ENCODE results near the gene LYVE1. TPM values are rescaled to one million over a fixed set of nuclear protein-coding genes. Genes with fewer than 3 reads are reported as not detected.

The LYVE1 gene, protein sequence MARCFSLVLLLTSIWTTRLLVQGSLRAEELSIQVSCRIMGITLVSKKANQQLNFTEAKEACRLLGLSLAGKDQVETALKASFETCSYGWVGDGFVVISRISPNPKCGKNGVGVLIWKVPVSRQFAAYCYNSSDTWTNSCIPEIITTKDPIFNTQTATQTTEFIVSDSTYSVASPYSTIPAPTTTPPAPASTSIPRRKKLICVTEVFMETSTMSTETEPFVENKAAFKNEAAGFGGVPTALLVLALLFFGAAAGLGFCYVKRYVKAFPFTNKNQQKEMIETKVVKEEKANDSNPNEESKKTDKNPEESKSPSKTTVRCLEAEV
- not detected in 2 replicates for total RNA-seq (2014; rRNA removed; shearing (Covaris generic))

DNA sequence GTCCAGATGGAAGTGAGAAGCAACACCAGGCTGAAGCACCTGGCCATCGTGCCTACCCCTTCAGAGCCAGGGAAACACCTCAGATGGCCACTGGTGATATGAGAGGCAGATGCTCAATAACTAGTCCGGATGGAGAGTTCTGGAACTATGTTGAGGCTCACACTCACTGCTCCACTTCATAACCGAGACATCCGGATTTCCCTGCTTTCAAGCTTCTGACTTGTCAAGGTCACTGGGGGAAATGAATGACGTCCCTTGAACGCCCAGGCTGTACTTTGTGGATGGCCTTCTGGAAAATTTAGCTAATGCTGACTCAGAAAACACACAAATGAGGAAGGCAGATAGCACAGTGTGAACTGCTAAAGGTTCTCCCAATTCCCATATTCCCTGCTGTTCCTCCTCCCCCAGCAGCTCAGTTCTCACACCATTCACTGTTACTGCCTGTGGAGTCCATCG lies at the start of gene LYVE1:
TSS of gene LYVE1 (minus strand) at position 180 of the 456 bp plus-strand sequence. CDS start at position 47, 133 bp downstream.
- in situ Hi-C loops (cut with HindIII; ENCODE audit: low sequenced_read_pairs), result no loop called here

GRCh38 chr11:10617551-10617950 lies 49.1 kb upstream of the LYVE1 start:
- DNase-seq (ENCODE audit: low spot score), result no peak
- in situ Hi-C loops (cut with HindIII; ENCODE audit: low sequenced_read_pairs), result no loop called here

More for the DNA sequence above, at the start of gene LYVE1:
- DNase-seq (ENCODE audit: low spot score), result no peak

GRCh38 chr11:10611979-10612862 lies 43.8 kb upstream of the LYVE1 start:
- in situ Hi-C loops (cut with HindIII; ENCODE audit: low sequenced_read_pairs), result no loop called here
- no peak for DNase-seq (ENCODE audit: low spot score)

GRCh38 chr11:10609636-10610035 lies 41.2 kb upstream of the LYVE1 start:
- in situ Hi-C loops (cut with HindIII; ENCODE audit: low sequenced_read_pairs), result no loop called here
- no peak for DNase-seq (ENCODE audit: low spot score)

GRCh38 chr11:10608584-10608983 lies 40.1 kb upstream of the LYVE1 start:
- DNase-seq (ENCODE audit: low spot score), result no peak
- in situ Hi-C loops (cut with HindIII; ENCODE audit: low sequenced_read_pairs), result no loop called here

DNA sequence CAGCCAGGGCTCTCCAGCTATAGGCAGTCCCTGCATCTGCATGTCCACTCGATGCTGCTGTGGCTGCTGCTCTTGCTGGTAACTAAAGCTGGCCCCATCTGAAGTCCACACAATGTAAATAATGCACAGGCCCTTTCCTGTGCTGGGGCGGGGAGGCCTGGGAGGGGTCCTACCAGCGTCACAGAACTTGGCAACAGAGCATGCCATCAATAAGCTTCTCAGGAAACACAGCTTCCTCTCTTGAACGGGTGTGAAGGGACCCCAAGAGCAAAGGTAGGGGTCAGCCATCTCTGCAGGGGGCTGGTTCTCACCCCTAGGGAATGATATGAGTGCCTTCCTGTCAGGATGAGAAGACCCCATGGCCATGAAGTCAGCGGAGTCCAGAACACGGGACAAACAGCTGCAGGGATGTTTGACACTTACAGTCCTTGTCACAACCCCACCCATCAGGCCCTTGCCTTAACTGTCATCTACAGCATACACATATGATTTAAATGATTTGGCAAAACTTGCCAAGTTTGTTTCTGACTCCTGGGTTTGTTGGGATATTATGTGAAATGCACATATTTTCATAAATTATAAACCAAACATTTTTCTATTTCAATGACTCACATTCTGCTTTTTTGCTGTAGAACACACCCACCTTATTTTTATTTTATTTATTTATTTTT lies 39.1 kb upstream of the LYVE1 start:
- in situ Hi-C loops (cut with HindIII; ENCODE audit: low sequenced_read_pairs), result no loop called here
- DNase-seq (ENCODE audit: low spot score), result no peak

GRCh38 chr11:10606536-10607208 lies 38.2 kb upstream of the LYVE1 start:
- in situ Hi-C loops (cut with HindIII; ENCODE audit: low sequenced_read_pairs), result no loop called here
- DNase-seq (ENCODE audit: low spot score), result no peak

- DNase-seq (ENCODE audit: low spot score), result no peak
- in situ Hi-C loops (cut with HindIII; ENCODE audit: low sequenced_read_pairs), result no loop called here
These were observed 37.5 kb upstream of the LYVE1 start for GRCh38 chr11:10605941-10606381.

- DNase-seq (ENCODE audit: low spot score), result no peak
- in situ Hi-C loops (cut with HindIII; ENCODE audit: low sequenced_read_pairs), result no loop called here
These were observed 36.3 kb upstream of the LYVE1 start for GRCh38 chr11:10604798-10605197.

DNA sequence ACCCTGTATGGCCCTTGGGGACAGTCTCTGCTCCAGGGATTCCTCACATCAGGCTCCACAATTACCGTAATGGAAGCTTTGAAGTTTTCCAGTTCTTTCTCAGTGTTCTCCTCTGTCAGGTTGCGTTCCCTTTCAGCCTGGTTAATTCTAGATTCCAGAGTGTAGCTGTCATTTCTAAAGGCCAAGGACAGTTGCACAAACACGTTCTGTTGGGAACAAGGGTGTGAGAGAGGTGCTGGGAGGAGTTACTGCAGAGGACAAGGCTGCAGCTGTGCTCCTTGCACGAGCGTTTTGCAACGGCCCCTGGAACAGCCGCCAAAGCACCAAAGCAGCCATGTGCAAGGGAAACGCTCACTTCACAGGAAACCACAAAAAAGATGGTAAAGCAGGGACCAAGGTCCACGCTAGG lies 35.9 kb upstream of the LYVE1 start:
- DNase-seq (ENCODE audit: low spot score), result no peak
- in situ Hi-C loops (cut with HindIII; ENCODE audit: low sequenced_read_pairs), result no loop called here

- DNase-seq (ENCODE audit: low spot score), result no peak
- in situ Hi-C loops (cut with HindIII; ENCODE audit: low sequenced_read_pairs), result no loop called here
These were observed 35.3 kb upstream of the LYVE1 start for GRCh38 chr11:10603721-10604297.

- no peak for DNase-seq (ENCODE audit: low spot score)
- in situ Hi-C loops (cut with HindIII; ENCODE audit: low sequenced_read_pairs), result no loop called here
These were observed 34.5 kb upstream of the LYVE1 start for GRCh38 chr11:10602945-10603344.

DNA sequence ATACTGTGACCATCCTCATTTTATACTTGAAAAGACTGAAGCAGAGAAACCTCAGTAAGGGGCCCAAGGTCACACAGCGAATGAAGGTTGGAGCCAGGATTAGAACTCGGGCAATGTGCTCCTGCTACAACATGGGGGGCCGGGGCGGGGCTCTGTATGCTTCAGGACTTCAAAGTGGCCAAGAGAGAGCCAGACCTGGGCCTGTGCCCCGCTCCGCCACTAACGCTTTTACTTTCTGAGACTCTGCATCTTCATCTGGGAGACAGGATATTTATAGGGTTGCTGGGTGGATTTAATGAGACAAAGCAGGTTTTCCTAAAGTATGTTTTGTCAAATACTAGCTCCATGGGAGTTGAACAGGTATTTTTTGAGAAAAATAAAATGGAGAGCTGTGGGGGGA lies 33.9 kb upstream of the LYVE1 start:
- DNase-seq (ENCODE audit: low spot score), result no peak
- in situ Hi-C loops (cut with HindIII; ENCODE audit: low sequenced_read_pairs), result no loop called here

GRCh38 chr11:10601837-10602236 lies 33.4 kb upstream of the LYVE1 start:
- in situ Hi-C loops (cut with HindIII; ENCODE audit: low sequenced_read_pairs), result no loop called here
- peak; percentile 36 for DNase-seq (ENCODE audit: low spot score)

- no peak for DNase-seq (ENCODE audit: low spot score)
- in situ Hi-C loops (cut with HindIII; ENCODE audit: low sequenced_read_pairs), result no loop called here
These were observed 32.2 kb upstream of the LYVE1 start for GRCh38 chr11:10600570-10601248.

DNA sequence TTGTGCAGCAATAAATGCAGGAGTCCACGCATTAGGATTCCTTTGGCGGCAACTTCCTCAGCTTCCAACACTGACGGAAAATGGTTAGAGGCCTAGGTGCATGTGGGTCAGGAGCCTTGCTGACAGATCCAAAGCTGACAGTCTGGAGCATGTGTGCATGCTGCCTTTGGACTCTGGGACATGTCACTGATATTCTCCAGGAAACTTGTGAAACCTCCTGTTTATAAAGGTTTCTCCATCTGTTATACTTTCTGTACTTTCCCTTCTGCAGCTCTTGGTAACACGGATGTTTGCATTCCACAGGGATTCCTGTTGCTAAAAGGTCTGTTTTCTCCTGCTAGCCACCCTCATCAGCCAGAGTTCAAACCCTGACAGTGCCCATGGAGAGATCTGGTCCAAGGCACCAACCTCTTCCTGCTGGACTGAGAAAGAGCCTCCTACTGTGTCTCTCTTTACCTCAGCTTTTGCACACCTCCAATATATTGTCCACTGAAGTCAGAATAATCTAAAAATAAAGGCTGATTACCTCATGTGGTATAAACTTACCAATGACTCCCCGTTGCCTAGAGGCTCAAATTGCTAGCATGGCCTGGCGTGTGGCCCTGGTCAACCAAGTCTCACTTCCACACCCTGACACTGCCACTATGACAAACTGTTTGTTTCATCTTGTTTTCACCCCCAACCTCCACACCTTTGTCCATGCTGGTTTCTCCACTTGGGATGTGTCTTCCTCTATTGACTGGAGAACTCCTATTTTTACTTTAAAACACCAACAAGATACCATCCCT lies 31.1 kb upstream of the LYVE1 start:
- in situ Hi-C loops (cut with HindIII; ENCODE audit: low sequenced_read_pairs), result no loop called here

GRCh38 chr11:10598816-10599215 lies 30.4 kb upstream of the LYVE1 start:
- no peak for DNase-seq (ENCODE audit: low spot score)
- in situ Hi-C loops (cut with HindIII; ENCODE audit: low sequenced_read_pairs), result no loop called here

More for the DNA sequence above, 31.1 kb upstream of the LYVE1 start:
- DNase-seq (ENCODE audit: low spot score), result peak; percentile 21
